ENCODE results near the gene ETV5. TPM values are rescaled to one million over a fixed set of nuclear protein-coding genes. Genes with fewer than 3 reads are reported as not detected.

ETV5 gene
- total RNA-seq, 1 donor from 2014 or later: 40.6 TPM

DNA sequence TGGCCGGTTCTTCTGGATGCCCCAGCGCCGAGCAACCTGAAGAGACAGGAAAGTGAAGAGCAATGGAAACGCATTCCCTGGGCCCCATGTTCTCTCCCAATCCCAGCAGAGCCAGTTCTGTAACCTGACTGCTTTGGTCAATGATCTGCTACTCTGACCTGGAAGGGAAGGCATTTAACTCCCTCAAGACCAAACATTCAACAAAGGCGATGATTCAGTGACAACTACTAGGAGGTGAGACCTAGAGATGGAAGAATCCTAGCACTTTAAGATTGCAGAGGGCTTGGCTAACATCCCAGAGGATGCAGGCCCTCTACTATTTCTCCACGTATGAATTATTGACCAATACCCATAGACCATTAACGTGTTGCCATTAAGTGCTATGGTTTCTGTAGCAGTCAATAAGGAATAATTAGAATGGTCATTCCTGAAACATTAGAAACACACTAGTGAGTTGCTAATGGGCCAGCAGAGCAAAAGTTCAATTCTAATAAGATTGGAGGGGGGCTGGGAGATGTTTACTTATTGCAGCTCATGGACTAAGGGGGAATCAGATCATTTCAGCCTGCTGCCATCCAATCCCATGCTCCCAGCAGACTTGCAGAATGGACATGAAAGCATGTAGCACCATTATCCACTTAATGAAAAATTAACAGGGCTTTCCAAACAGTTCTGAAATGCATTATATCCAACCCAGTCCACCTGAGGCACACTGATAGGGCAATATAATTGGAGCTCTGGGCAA lies 56.6 kb downstream of the ETV5 start:
- H3K36me3 Mint-ChIP-seq (ENCODE audit: low read depth, unreplicated experiment): peaks cover 15% of the 10 kb centered on the region
- H3K4me1 Mint-ChIP-seq (ENCODE audit: unreplicated experiment): no peaks in the 10 kb centered on the region
- no peak for DNase-seq (ENCODE audit: low spot score)
- H3K27me3 Mint-ChIP-seq (ENCODE audit: unreplicated experiment): no peaks in the 10 kb centered on the region
- H3K9me3 Mint-ChIP-seq (ENCODE audit: unreplicated experiment): no peaks in the 10 kb centered on the region
- H3K4me3 Mint-ChIP-seq (ENCODE audit: unreplicated experiment): no peak overlapping the region
- H3K27ac Mint-ChIP-seq (ENCODE audit: unreplicated experiment): no peak overlapping the region
- TF ChIP-seq, protein P1, sequence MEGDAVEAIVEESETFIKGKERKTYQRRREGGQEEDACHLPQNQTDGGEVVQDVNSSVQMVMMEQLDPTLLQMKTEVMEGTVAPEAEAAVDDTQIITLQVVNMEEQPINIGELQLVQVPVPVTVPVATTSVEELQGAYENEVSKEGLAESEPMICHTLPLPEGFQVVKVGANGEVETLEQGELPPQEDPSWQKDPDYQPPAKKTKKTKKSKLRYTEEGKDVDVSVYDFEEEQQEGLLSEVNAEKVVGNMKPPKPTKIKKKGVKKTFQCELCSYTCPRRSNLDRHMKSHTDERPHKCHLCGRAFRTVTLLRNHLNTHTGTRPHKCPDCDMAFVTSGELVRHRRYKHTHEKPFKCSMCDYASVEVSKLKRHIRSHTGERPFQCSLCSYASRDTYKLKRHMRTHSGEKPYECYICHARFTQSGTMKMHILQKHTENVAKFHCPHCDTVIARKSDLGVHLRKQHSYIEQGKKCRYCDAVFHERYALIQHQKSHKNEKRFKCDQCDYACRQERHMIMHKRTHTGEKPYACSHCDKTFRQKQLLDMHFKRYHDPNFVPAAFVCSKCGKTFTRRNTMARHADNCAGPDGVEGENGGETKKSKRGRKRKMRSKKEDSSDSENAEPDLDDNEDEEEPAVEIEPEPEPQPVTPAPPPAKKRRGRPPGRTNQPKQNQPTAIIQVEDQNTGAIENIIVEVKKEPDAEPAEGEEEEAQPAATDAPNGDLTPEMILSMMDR (IDR thresholded peaks at IDR 0.05; ENCODE audit: unreplicated experiment): no peak

DNA sequence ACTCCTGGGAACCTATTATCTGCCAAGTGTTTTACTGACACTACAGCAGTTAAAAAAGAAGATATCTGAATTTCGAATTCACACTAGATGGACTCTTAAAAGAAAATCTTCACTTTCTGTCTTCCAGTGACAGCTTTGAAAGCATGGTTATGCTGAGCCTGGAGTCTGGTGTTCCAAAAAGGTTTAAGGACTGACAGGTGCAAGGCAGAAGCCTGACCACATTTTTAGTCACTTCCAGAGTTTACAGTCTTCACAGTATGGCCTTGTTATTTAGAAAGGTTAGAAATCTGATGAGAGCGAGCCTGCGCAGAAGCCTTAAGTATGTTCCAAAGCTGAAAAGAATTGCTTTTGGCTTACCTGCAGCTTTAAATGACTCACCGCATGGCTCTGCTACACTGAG lies 59.9 kb downstream of the ETV5 start:
- H3K27me3 Mint-ChIP-seq (ENCODE audit: unreplicated experiment): no peaks in the 10 kb centered on the region
- H3K4me1 Mint-ChIP-seq (ENCODE audit: unreplicated experiment): peaks cover 2% of the 10 kb centered on the region
- H3K27ac Mint-ChIP-seq (ENCODE audit: unreplicated experiment): no peak overlapping the region
- DNase-seq (ENCODE audit: low spot score): no peak
- H3K9me3 Mint-ChIP-seq (ENCODE audit: unreplicated experiment): no peaks in the 10 kb centered on the region
- TF ChIP-seq, protein P1 (IDR thresholded peaks at IDR 0.05; ENCODE audit: unreplicated experiment): no peak
- H3K36me3 Mint-ChIP-seq (ENCODE audit: low read depth, unreplicated experiment): peaks cover 7% of the 10 kb centered on the region
- H3K4me3 Mint-ChIP-seq (ENCODE audit: unreplicated experiment): no peak overlapping the region

DNA sequence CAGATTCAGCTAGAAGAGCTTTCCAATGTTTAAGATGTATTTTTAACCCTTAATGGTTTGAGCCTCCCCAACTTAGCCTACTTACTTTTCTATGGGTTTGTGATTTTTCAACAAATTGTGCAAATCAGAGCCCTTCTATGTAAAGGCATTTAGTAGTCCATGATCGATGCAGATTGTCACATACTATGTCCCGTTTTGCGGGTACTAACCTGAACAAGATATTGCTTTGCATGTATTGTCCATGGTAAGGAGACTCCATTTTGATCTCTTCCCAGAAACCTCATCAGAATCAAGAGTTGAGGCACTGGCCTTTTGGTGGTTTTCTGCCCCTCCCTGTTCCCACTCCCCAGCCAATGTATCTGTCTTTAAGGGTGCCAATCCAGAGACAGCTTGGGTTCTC lies 60.8 kb downstream of the ETV5 start:
- no peak for DNase-seq (ENCODE audit: low spot score)
- Mint-ChIP-seq H3K36me3 (ENCODE audit: low read depth, unreplicated experiment) (peaks cover 7% of the 10 kb centered on the region), H3K4me1 (ENCODE audit: unreplicated experiment) (peaks cover 2% of the 10 kb centered on the region), H3K9me3 (ENCODE audit: unreplicated experiment) (no peaks in the 10 kb centered on the region), H3K4me3 (ENCODE audit: unreplicated experiment) (no peak overlapping the region), H3K27ac (ENCODE audit: unreplicated experiment) (no peak overlapping the region), H3K27me3 (ENCODE audit: unreplicated experiment) (no peaks in the 10 kb centered on the region)
- TF ChIP-seq, protein P1 (IDR thresholded peaks at IDR 0.05; ENCODE audit: unreplicated experiment): no peak

DNA sequence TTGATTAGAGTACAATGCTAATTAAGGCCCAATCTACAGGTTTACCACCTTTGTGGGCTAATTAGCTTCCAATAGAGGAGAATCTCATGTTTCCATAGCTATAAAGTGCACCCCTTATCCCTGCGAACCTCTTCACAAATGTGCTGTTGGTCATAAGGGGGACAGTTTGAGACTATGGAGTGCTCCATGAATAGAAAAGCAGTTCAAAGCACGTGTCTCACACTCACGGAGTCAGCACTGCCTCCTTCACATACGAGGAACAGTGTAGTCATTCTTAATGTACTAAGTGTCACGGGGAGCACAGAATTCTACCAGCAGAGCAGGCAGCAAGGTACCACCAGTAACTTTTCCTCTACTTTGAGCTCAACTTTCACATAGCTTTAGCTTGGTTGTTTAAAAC lies 62.1 kb downstream of the ETV5 start:
- Mint-ChIP-seq H3K36me3 (ENCODE audit: low read depth, unreplicated experiment) (peaks cover 7% of the 10 kb centered on the region), H3K4me1 (ENCODE audit: unreplicated experiment) (peaks cover 2% of the 10 kb centered on the region), H3K4me3 (ENCODE audit: unreplicated experiment) (no peak overlapping the region), H3K9me3 (ENCODE audit: unreplicated experiment) (no peaks in the 10 kb centered on the region), H3K27me3 (ENCODE audit: unreplicated experiment) (no peaks in the 10 kb centered on the region), H3K27ac (ENCODE audit: unreplicated experiment) (no peak overlapping the region)
- TF ChIP-seq, protein P1 (IDR thresholded peaks at IDR 0.05; ENCODE audit: unreplicated experiment): no peak
- no peak for DNase-seq (ENCODE audit: low spot score)

DNA sequence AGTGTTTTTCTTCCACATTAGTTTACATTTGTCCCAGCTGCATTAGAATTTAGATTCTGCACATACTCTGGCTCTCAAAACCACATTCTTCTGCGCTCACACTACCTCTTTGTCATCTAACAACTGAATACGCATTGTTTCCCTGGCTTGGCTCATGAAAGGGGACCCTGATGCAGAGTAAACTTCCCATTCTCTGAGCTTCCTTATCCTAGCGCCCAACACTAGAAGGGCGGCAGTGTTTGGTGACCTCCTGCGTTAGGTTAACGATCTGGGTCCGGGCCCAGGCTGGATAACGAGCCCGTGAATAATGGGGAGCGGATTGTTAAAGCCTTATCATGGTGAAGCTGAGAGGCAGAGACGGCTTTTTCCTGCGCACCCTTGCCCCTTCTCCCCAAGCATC lies 63.9 kb downstream of the ETV5 start:
- TF ChIP-seq, protein P1 (IDR thresholded peaks at IDR 0.05; ENCODE audit: unreplicated experiment): no peak
- peaks cover 2% of the 10 kb centered on the region for H3K4me1 Mint-ChIP-seq (ENCODE audit: unreplicated experiment)
- H3K27me3 Mint-ChIP-seq (ENCODE audit: unreplicated experiment): no peaks in the 10 kb centered on the region
- H3K27ac Mint-ChIP-seq (ENCODE audit: unreplicated experiment): no peak overlapping the region
- no peak overlapping the region for H3K4me3 Mint-ChIP-seq (ENCODE audit: unreplicated experiment)
- H3K36me3 Mint-ChIP-seq (ENCODE audit: low read depth, unreplicated experiment): no peaks in the 10 kb centered on the region
- H3K9me3 Mint-ChIP-seq (ENCODE audit: unreplicated experiment): no peaks in the 10 kb centered on the region
- DNase-seq (ENCODE audit: low spot score): no peak
